WTC11 (cell line): ENCODE results near the gene CDK4. TPM values are rescaled to one million over a fixed set of nuclear protein-coding genes. Genes with fewer than 3 reads are reported as not detected.
"Not testable (repeated sequence)": the region's sequence is repeated elsewhere in the genome, so short reads cannot be mapped to it uniquely, and the experiment has no call there.

ENCODE experiments used
- ATAC-seq: fragments of 200-7000 bp; cut with Tn5 transposase; 2 replicates; pipeline ENCODE4 v1.10.0; 2021; ENCODE audit warnings: mild to moderate bottlenecking, moderate library complexity
- CTCF ChIA-PET: fragments of 300-600 bp; sonication (Branson Sonifier 250); formaldehyde crosslinking; loops from one replicate; lab custom pipeline; 2021; ENCODE audit warnings: antibody characterized with exemption; lab: Charles Lee
- POLR2A ChIA-PET: fragments of 350-600 bp; sonication (Branson Sonifier 250); formaldehyde crosslinking; loops from one replicate; lab custom pipeline; 2021; ENCODE audit warnings: antibody characterized with exemption; lab: Charles Lee
- DNase-seq: peaks from one replicate; pipeline ENCODE4 v3.0.0; 2021; ENCODE audit warnings: low spot score
- H3K27ac Mint-ChIP-seq: 2 replicates; pipeline ENCODE4 v1.8.0; 2021; ENCODE audit warnings: mixed read lengths
- H3K27me3 Mint-ChIP-seq: 2 replicates; pipeline ENCODE4 v1.8.0; 2021; ENCODE audit warnings: low read depth, mild to moderate bottlenecking, moderate library complexity, mixed read lengths
- H3K36me3 Mint-ChIP-seq: 2 replicates; pipeline ENCODE4 v1.8.0; 2021; ENCODE audit warnings: mixed read lengths
- H3K4me1 Mint-ChIP-seq: 2 replicates; pipeline ENCODE4 v1.8.0; 2022; ENCODE audit warnings: mixed read lengths
- H3K4me3 Mint-ChIP-seq: 2 replicates; pipeline ENCODE4 v1.8.0; 2021; ENCODE audit warnings: mild to moderate bottlenecking, moderate library complexity, mixed read lengths
- H3K9me3 Mint-ChIP-seq: 2 replicates; pipeline ENCODE4 v1.8.0; 2021; ENCODE audit warnings: mixed read lengths
- AR ChIP-seq: fragments of 250-450 bp; sonication (Bioruptor Pico); IDR thresholded peaks from 2 replicates; pipeline ENCODE4 v1.9.0; 2021; ENCODE audit warnings: mild to moderate bottlenecking
- ATF2 ChIP-seq: sonication (generic); formaldehyde crosslinking; IDR thresholded peaks from 2 replicates; pipeline ENCODE4 v1.8.1; 2022; ENCODE audit warnings: low read depth, missing genetic modification reagents, borderline replicate concordance
- CBFB ChIP-seq: sonication (generic); formaldehyde crosslinking; IDR thresholded peaks from 2 replicates; pipeline ENCODE4 v1.8.1; 2022; ENCODE audit warnings: mild to moderate bottlenecking, low read depth, missing genetic modification reagents
- ERG ChIP-seq: fragments of 250-450 bp; sonication (Bioruptor Pico); IDR thresholded peaks from 2 replicates; pipeline ENCODE4 v1.8.0; 2021; ENCODE audit warnings: mild to moderate bottlenecking
- HMGA2 ChIP-seq: fragments of 250-450 bp; sonication (Bioruptor Pico); IDR thresholded peaks from 2 replicates; pipeline ENCODE4 v1.4.0; 2021; ENCODE audit warnings: mild to moderate bottlenecking, moderate library complexity
- KAT7 ChIP-seq: sonication (generic); formaldehyde crosslinking; IDR thresholded peaks from 2 replicates; pipeline ENCODE4 v1.8.1; 2023; ENCODE audit warnings: missing genetic modification reagents, mild to moderate bottlenecking, borderline replicate concordance
- MYBL2 ChIP-seq: sonication (generic); formaldehyde crosslinking; IDR thresholded peaks from 2 replicates; pipeline ENCODE4 v1.8.1; 2023; ENCODE audit warnings: mild to moderate bottlenecking, moderate library complexity, missing genetic modification reagents
- NFE2L1 ChIP-seq: sonication (generic); formaldehyde crosslinking; IDR thresholded peaks from 2 replicates; pipeline ENCODE4 v1.8.1; 2023; ENCODE audit warnings: missing genetic modification reagents
- NR3C1 ChIP-seq: sonication (generic); formaldehyde crosslinking; conservative IDR thresholded peaks from 2 replicates; pipeline ENCODE4 v1.8.1; 2023; ENCODE audit warnings: low read depth, mild to moderate bottlenecking, missing genetic modification reagents
- PREB ChIP-seq: sonication (generic); formaldehyde crosslinking; IDR thresholded peaks from 2 replicates; pipeline ENCODE4 v1.8.1; 2022; ENCODE audit warnings: mild to moderate bottlenecking, missing genetic modification reagents, moderate library complexity, borderline replicate concordance
- SP1 ChIP-seq: sonication (generic); formaldehyde crosslinking; conservative IDR thresholded peaks from 2 replicates; pipeline ENCODE4 v1.8.1; 2022; ENCODE audit warnings: missing genetic modification reagents
- ZNF219 ChIP-seq: sonication (generic); formaldehyde crosslinking; IDR thresholded peaks from 2 replicates; pipeline ENCODE4 v1.8.0; 2023; ENCODE audit warnings: missing genetic modification reagents, mild to moderate bottlenecking, borderline replicate concordance
- ZNF317 ChIP-seq: sonication (generic); formaldehyde crosslinking; IDR thresholded peaks from 2 replicates; pipeline ENCODE4 v1.8.1; 2023; ENCODE audit warnings: low read depth, mild to moderate bottlenecking, moderate library complexity, missing genetic modification reagents, borderline replicate concordance
- ZNF396 ChIP-seq: fragments of 250-450 bp; sonication (Bioruptor Pico); IDR thresholded peaks from 2 replicates; pipeline ENCODE4 v1.8.0; 2021; ENCODE audit warnings: mild to moderate bottlenecking, moderate library complexity, borderline replicate concordance
- ZNF512 ChIP-seq: sonication (generic); formaldehyde crosslinking; IDR thresholded peaks from 2 replicates; pipeline ENCODE4 v1.8.1; 2022; ENCODE audit warnings: missing genetic modification reagents, borderline replicate concordance
- total RNA-seq: library from RNA; stranded (reverse); gene quantifications from 3 replicates; pipeline ENCODE4 v1.2.3, GENCODE V29; 2021

Gene CDK4
- total RNA-seq, 1 experiment from 2014 or later = 152 TPM

GRCh38 chr12:57722716-57723629, 29.1 kb downstream of the CDK4 start:
- DNase-seq (no peak), ATAC-seq (no peak)
- Mint-ChIP-seq H3K9me3 (no peaks in the 10 kb centered on the region), H3K4me3 (no peak overlapping the region), H3K27ac (no peak overlapping the region), H3K4me1 (peaks cover 15% of the 10 kb centered on the region), H3K27me3 (peaks cover 54% of the 10 kb centered on the region), H3K36me3 (peaks cover 14% of the 10 kb centered on the region)
- ChIA-PET POLR2A (interaction anchor here (0.8 kb wide), 1 partner anchor 13 kb away, joined by 3 read pairs; no protein-coding TSS in a partner anchor), CTCF (interaction anchor here (0.6 to 5.8 kb wide), 6 partner anchors 13 to 139 kb away, joined by 3 to 146 read pairs (median 4); partner anchors contain the start of genes AGAP2, B4GALNT1 and OS9)
- TF ChIP-seq NR3C1 (CRISPR knock-in tag) (no peak), SP1 (no peak), KAT7 (CRISPR knock-in tag) (no peak), AR (CRISPR knock-in tag) (no peak), HMGA2 (CRISPR knock-in tag) (no peak), ZNF512 (CRISPR knock-in tag) (no peak), ZNF317 (CRISPR knock-in tag) (no peak), ATF2 (no peak)

- not testable (repeated sequence) for H3K9me3 Mint-ChIP-seq, H3K27ac Mint-ChIP-seq, ATAC-seq, H3K4me1 Mint-ChIP-seq, H3K4me3 Mint-ChIP-seq, DNase-seq
- CTCF ChIA-PET = interaction anchor here (0.9 to 5.8 kb wide), 5 partner anchors 14 to 139 kb away, joined by 3 to 146 read pairs (median 5); partner anchors contain the start of genes AGAP2 and B4GALNT1
- peaks cover 16% of the 10 kb centered on the region for H3K36me3 Mint-ChIP-seq
- peaks cover 44% of the 10 kb centered on the region for H3K27me3 Mint-ChIP-seq
- POLR2A ChIA-PET = interaction anchor here (0.8 kb wide), 1 partner anchor 14 kb away, joined by 3 read pairs; no protein-coding TSS in a partner anchor
Observed at GRCh38 chr12:57721846-57722608, 30.1 kb downstream of the CDK4 start.

GRCh38 chr12:57720606-57721595, 31.2 kb downstream of the CDK4 start:
- peaks cover 2% of the 10 kb centered on the region; the same call in 1 of the 2 replicates for H3K4me1 Mint-ChIP-seq
- H3K9me3 Mint-ChIP-seq = no peaks in the 10 kb centered on the region
- ATAC-seq = no peak
- peaks cover 16% of the 10 kb centered on the region for H3K36me3 Mint-ChIP-seq
- POLR2A ChIA-PET = no interaction called here
- CTCF ChIA-PET = interaction anchor here (1.2 to 2.4 kb wide), 3 partner anchors 16 to 88 kb away, joined by 3 to 6 read pairs (median 4); partner anchors contain the start of gene B4GALNT1
- H3K4me3 Mint-ChIP-seq = no peak overlapping the region
- H3K27me3 Mint-ChIP-seq = peaks cover 33% of the 10 kb centered on the region
- H3K27ac Mint-ChIP-seq = no peak overlapping the region
- no peak for DNase-seq
- TF ChIP-seq CBFB (CRISPR knock-in tag) (no peak), NFE2L1 (CRISPR knock-in tag) (no peak), ERG (CRISPR knock-in tag) (no peak), ZNF219 (CRISPR knock-in tag) (no peak), MYBL2 (CRISPR knock-in tag) (no peak), PREB (CRISPR knock-in tag) (no peak), ZNF396 (CRISPR knock-in tag) (no peak)
